Measurements from ENCODE around the gene ECT2.

- no peak for TF ChIP-seq POLR2A (IDR thresholded peaks at IDR 0.05)
- TF ChIP-seq CTCF (IDR thresholded peaks at IDR 0.05): no peak
- TF ChIP-seq POLR2AphosphoS5 (IDR thresholded peaks at IDR 0.05): no peak
- no peak for TF ChIP-seq EP300 (IDR thresholded peaks at IDR 0.05; ENCODE audit: low read depth)
Observed at GRCh38 chr3:172848910-172849309, 98.4 kb downstream of the ECT2 start.

Data from transverse colon (tissue), 4 donors.